GM12864 (cell line): ENCODE measurements around the gene CERS1.

Source experiments
- DNase-seq: peaks from one replicate; pipeline ENCODE4 v3.0.0-alpha.2; 2011; ENCODE audit warnings: low read depth
- H3K4me3 ChIP-seq: 2 replicates; pipeline ENCODE4 v1.5.1; 2011; ENCODE audit warnings: mild to moderate bottlenecking, low read depth, low read length, control low read depth
- CTCF ChIP-seq: IDR thresholded peaks from 2 replicates; pipeline ENCODE4 v1.5.1; 2011; ENCODE audit warnings: low read depth, mild to moderate bottlenecking, moderate library complexity, low read length, control low read depth, inconsistent platforms; ENCODE audit errors: missing control alignments

Gene CERS1

GRCh38 chr19:18842166-18842565 lies 53.8 kb downstream of the CERS1 start:
- TF ChIP-seq CTCF = no peak
- no peak for DNase-seq
- no peak overlapping the region for H3K4me3 ChIP-seq

GRCh38 chr19:18841400-18841799 lies 54.6 kb downstream of the CERS1 start:
- no peak overlapping the region for H3K4me3 ChIP-seq
- no peak for TF ChIP-seq CTCF
- no peak for DNase-seq

GRCh38 chr19:18840288-18841267 lies 55.4 kb downstream of the CERS1 start:
- DNase-seq = no peak
- TF ChIP-seq CTCF = no peak
- no peak overlapping the region for H3K4me3 ChIP-seq

- DNase-seq = no peak
- H3K4me3 ChIP-seq = no peak overlapping the region
- no peak for TF ChIP-seq CTCF
These were observed 56.3 kb downstream of the CERS1 start for GRCh38 chr19:18839465-18840287.

- peak overlapping the region; percentile 99; the same call in 1 of the 2 replicates for H3K4me3 ChIP-seq
- no peak for DNase-seq
- TF ChIP-seq CTCF = no peak
These were observed 61.3 kb downstream of the CERS1 start for GRCh38 chr19:18834644-18834984.

- no peak for TF ChIP-seq CTCF
- peak overlapping the region; percentile 99 for H3K4me3 ChIP-seq
- no peak for DNase-seq
These were observed 61.9 kb downstream of the CERS1 start for GRCh38 chr19:18833849-18834643.
